ENCODE measurements around the gene DOLK.

The DOLK gene

DNA sequence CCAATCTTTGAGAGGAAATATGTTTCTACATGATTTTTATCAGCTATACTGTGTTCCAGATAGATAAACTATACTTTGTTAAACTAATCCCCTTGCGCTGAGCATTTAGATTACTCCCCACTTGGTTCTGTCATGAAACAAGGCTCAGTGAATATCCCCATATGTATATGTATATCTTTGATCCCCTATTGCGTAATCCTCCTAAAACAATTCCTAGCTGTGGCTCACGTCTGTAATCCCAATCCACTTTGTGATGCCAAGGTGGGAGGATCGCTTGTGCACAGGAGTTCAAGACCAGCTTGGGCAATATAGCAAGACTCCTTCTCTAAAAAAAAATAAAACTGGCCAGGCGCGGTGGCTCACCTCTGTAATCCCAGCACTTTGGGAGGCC lies 23.9 kb downstream of the DOLK start:
- Histone ChIP-seq H3K4me2 (ENCODE audit: low read length) (no peak overlapping the region), H3K9me3 (ENCODE audit: low read length) (no peaks in the 10 kb centered on the region), H4K20me1 (ENCODE audit: insufficient read depth, low read length) (no peaks in the 10 kb centered on the region), H2AFZ (ENCODE audit: low read length) (no peak overlapping the region), H3K4me1 (ENCODE audit: insufficient read depth, low read length, severe bottlenecking) (peaks cover 28% of the 10 kb centered on the region), H3K27me3 (ENCODE audit: insufficient read depth, low read length) (no peaks in the 10 kb centered on the region), H3K36me3 (ENCODE audit: insufficient read depth, low read length) (no peaks in the 10 kb centered on the region), H3K79me2 (ENCODE audit: insufficient read depth, low read length) (no peaks in the 10 kb centered on the region), H3F3A (ENCODE audit: insufficient read depth, low read length) (no peaks in the 10 kb centered on the region), H3K27ac (ENCODE audit: low read depth, low read length, poor library complexity, severe bottlenecking) (no peak overlapping the region), H3K9me2 (ENCODE audit: low read depth, low read length) (no peaks in the 10 kb centered on the region), H3K9ac (ENCODE audit: low read length) (no peak overlapping the region), H3K4me3 (ENCODE audit: low read depth, low read length, poor library complexity, severe bottlenecking) (no peak overlapping the region)
- TF ChIP-seq EZH2 (IDR thresholded peaks at IDR 0.05; ENCODE audit: borderline replicate concordance, low read length), result no peak
- TF ChIP-seq, protein P1, sequence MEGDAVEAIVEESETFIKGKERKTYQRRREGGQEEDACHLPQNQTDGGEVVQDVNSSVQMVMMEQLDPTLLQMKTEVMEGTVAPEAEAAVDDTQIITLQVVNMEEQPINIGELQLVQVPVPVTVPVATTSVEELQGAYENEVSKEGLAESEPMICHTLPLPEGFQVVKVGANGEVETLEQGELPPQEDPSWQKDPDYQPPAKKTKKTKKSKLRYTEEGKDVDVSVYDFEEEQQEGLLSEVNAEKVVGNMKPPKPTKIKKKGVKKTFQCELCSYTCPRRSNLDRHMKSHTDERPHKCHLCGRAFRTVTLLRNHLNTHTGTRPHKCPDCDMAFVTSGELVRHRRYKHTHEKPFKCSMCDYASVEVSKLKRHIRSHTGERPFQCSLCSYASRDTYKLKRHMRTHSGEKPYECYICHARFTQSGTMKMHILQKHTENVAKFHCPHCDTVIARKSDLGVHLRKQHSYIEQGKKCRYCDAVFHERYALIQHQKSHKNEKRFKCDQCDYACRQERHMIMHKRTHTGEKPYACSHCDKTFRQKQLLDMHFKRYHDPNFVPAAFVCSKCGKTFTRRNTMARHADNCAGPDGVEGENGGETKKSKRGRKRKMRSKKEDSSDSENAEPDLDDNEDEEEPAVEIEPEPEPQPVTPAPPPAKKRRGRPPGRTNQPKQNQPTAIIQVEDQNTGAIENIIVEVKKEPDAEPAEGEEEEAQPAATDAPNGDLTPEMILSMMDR (IDR thresholded peaks at IDR 0.05; ENCODE audit: low read length), result no peak

DNA sequence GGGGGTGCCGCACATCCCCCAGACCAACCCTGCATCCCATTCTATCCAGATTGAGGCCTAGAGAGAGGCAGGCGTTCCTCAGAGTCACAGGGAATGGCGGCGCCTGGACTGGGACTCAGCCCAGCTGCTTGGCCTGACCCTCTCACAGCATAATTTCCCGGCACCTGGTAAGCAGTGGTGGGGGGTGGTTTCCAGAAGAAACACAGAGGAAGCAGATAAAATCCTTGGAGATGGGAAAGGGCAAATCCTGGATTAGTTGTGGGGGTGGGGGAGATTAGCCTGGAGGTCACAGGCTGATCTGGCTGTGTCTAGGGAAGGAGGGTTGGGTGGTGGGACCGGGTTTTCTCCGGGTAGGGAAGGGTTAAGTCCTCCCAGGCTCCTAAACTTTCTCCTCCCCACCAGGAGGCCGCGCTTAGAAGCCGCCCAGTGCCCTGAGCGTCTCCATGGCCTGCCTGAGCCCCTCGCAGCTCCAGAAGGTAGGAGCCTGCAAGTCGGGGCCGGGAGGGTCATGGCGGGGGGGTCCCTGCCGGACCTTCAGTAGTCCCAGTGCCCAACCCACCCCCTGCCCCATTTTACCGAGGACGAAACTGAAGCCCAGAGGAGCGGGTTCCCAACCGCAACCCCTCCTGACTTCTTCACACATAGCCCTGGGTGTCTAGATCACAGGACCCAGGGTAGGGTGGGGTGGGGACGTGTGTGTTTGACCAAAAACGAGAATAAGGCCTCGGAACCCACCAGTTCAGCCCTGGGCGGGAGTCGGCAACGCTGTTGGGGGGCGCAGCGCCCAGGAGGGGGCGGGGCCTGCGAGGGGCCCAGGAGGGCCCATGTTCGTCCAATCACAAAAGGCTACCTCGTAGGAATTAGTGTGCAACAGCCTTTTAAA lies 25.3 kb downstream of the DOLK start:
- Histone ChIP-seq H3K36me3 (ENCODE audit: insufficient read depth, low read length) (peaks cover 10% of the 10 kb centered on the region; the same call in 1 of the 2 replicates), H3K4me2 (ENCODE audit: low read length) (peak overlapping the region; percentile 66), H4K20me1 (ENCODE audit: insufficient read depth, low read length) (no peaks in the 10 kb centered on the region), H3K27me3 (ENCODE audit: insufficient read depth, low read length) (no peaks in the 10 kb centered on the region), H3K9ac (ENCODE audit: low read length) (peak overlapping the region; percentile 84), H3K79me2 (ENCODE audit: insufficient read depth, low read length) (no peaks in the 10 kb centered on the region), H3K4me1 (ENCODE audit: insufficient read depth, low read length, severe bottlenecking) (peaks cover 24% of the 10 kb centered on the region), H3K27ac (ENCODE audit: low read depth, low read length, poor library complexity, severe bottlenecking) (peak overlapping the region; percentile 72), H3F3A (ENCODE audit: insufficient read depth, low read length) (no peaks in the 10 kb centered on the region), H3K9me3 (ENCODE audit: low read length) (no peaks in the 10 kb centered on the region), H3K4me3 (ENCODE audit: low read depth, low read length, poor library complexity, severe bottlenecking) (peak overlapping the region; percentile 64), H2AFZ (ENCODE audit: low read length) (no peak overlapping the region; the same call in 1 of the 2 replicates), H3K9me2 (ENCODE audit: low read depth, low read length) (no peaks in the 10 kb centered on the region)
- TF ChIP-seq, protein P1 (IDR thresholded peaks at IDR 0.05; ENCODE audit: low read length), result no peak
- no peak for TF ChIP-seq EZH2 (IDR thresholded peaks at IDR 0.05; ENCODE audit: borderline replicate concordance, low read length)

DNA sequence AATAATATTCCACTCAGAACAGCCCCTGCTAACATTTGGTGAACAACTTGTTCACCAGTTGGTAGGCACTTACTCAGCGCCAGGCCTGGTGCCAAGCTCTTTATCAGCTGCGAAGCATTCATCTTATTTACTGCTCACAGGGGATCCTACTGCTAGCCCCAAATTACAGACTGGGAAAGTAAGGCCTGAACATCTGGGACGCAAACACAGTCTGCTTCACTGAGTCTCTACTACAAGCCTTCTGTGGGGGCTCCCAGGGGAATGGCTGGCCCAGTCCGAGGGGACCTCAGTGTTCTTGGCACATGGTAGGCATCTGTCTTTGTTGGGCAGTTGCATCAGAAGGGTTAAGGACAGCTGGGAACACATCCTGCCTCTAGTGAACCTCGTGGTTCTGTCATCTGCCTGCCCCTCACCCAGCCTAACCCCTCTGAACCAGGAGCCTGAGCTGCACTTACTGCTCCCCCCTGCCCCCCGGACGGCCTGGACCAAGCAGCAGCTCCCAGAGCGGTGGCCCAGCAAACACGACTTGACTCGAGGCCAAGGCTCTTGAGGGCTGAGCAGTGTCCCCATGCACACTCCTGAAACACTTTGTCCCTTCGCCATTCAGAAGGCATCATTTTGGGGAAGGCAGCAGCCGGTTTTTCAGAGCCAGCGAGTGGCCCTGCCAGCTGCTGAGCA lies 26.9 kb downstream of the DOLK start, which contains the start of gene PHYHD1:
TSS of gene PHYHD1 (plus strand) at position 602 of the 678 bp plus-strand sequence. CDS start 1,342 bp downstream, outside the sequence.
- Histone ChIP-seq H2AFZ (ENCODE audit: low read length) (peak within 1 kb of the TSS; percentile 58), H3K9me2 (ENCODE audit: low read depth, low read length) (no peaks in the 10 kb centered on the region), H4K20me1 (ENCODE audit: insufficient read depth, low read length) (no peaks in the 10 kb centered on the region), H3K9me3 (ENCODE audit: low read length) (no peaks in the 10 kb centered on the region), H3F3A (ENCODE audit: insufficient read depth, low read length) (no peaks in the 10 kb centered on the region), H3K9ac (ENCODE audit: low read length) (peak within 1 kb of the TSS; percentile 84), H3K27ac (ENCODE audit: low read depth, low read length, poor library complexity, severe bottlenecking) (peak within 1 kb of the TSS; percentile 86), H3K27me3 (ENCODE audit: insufficient read depth, low read length) (no peaks in the 10 kb centered on the region), H3K36me3 (ENCODE audit: insufficient read depth, low read length) (peaks cover 18% of the 10 kb centered on the region; the same call in 1 of the 2 replicates), H3K79me2 (ENCODE audit: insufficient read depth, low read length) (no peaks in the 10 kb centered on the region), H3K4me1 (ENCODE audit: insufficient read depth, low read length, severe bottlenecking) (peaks cover 24% of the 10 kb centered on the region), H3K4me3 (ENCODE audit: low read depth, low read length, poor library complexity, severe bottlenecking) (peak within 1 kb of the TSS; percentile 64), H3K4me2 (ENCODE audit: low read length) (peak within 1 kb of the TSS; percentile 66)
- TF ChIP-seq EZH2 (IDR thresholded peaks at IDR 0.05; ENCODE audit: borderline replicate concordance, low read length), result no peak
- TF ChIP-seq, protein P1 (IDR thresholded peaks at IDR 0.05; ENCODE audit: low read length), result no peak
